ENCODE data around the gene USP15. TPM values are rescaled to one million over a fixed set of nuclear protein-coding genes. Genes with fewer than 3 reads are reported as not detected.

The USP15 gene
- total and polyA plus RNA-seq, 2 experiments from 2014 or later: 20.6 to 42.4 TPM

- no peak overlapping the region for H3K4me2 ChIP-seq
- no peaks in the 10 kb centered on the region for H3K9me2 ChIP-seq (replicated peaks; ENCODE audit: insufficient read depth)
- peaks cover 94% of the 10 kb centered on the region for H3K79me2 ChIP-seq
- H3K27me3 ChIP-seq: no peaks in the 10 kb centered on the region
- peaks cover 79% of the 10 kb centered on the region for H4K20me1 ChIP-seq (ENCODE audit: insufficient read depth, poor library complexity, severe bottlenecking)
- no peaks in the 10 kb centered on the region for H3K36me3 ChIP-seq (replicated peaks; ENCODE audit: insufficient read depth, low read depth)
- no peak overlapping the region for H3K27ac ChIP-seq
- H3K4me3 ChIP-seq: no peak overlapping the region
- TF ChIP-seq EZH2 (IDR thresholded peaks at IDR 0.05; ENCODE audit: borderline replicate concordance) (no peak), CTCF (IDR thresholded peaks at IDR 0.05; ENCODE audit: poor library complexity) (no peak), EZH2phosphoT487 (IDR thresholded peaks at IDR 0.05; ENCODE audit: low read depth, severe bottlenecking, unreplicated experiment) (no peak)
- no peaks in the 10 kb centered on the region for H3K9me3 ChIP-seq (ENCODE audit: low read depth)
- peaks cover 18% of the 10 kb centered on the region for H3K4me1 ChIP-seq (ENCODE audit: insufficient read depth)
- H2AFZ ChIP-seq: no peak overlapping the region
- no peak for DNase-seq (ENCODE audit: low spot score)
- WGBS (ENCODE audit: low lambda C conversion rate, missing lambda C conversion rate): 98% methylated on average over 3 of the region's 3 CpGs
Observed at GRCh38 chr12:62264706-62265105, 4.5 kb downstream of the USP15 start.

GRCh38 chr12:62265511-62265910, 5.3 kb downstream of the USP15 start:
- WGBS (ENCODE audit: low lambda C conversion rate, missing lambda C conversion rate): 100% methylated on average over 4 of the region's 4 CpGs

GRCh38 chr12:62267026-62267425, 6.8 kb downstream of the USP15 start:
- H3K4me1 ChIP-seq (ENCODE audit: insufficient read depth): peaks cover 11% of the 10 kb centered on the region
- WGBS (ENCODE audit: low lambda C conversion rate, missing lambda C conversion rate): 61% methylated on average over 2 of the region's 2 CpGs
- no peaks in the 10 kb centered on the region for H3K36me3 ChIP-seq (replicated peaks; ENCODE audit: insufficient read depth, low read depth)
- no peaks in the 10 kb centered on the region for H3K9me3 ChIP-seq (ENCODE audit: low read depth)
- no peak overlapping the region for H2AFZ ChIP-seq
- no peak overlapping the region for H3K4me2 ChIP-seq
- H3K4me3 ChIP-seq: no peak overlapping the region
- DNase-seq (ENCODE audit: low spot score): no peak
- H3K9me2 ChIP-seq (replicated peaks; ENCODE audit: insufficient read depth): no peaks in the 10 kb centered on the region
- H3K27me3 ChIP-seq: no peaks in the 10 kb centered on the region
- no peak overlapping the region for H3K27ac ChIP-seq
- H4K20me1 ChIP-seq (ENCODE audit: insufficient read depth, poor library complexity, severe bottlenecking): peaks cover 81% of the 10 kb centered on the region
- peaks cover 100% of the 10 kb centered on the region for H3K79me2 ChIP-seq
- no peak for TF ChIP-seq CTCF (IDR thresholded peaks at IDR 0.05; ENCODE audit: poor library complexity)
- no peak for TF ChIP-seq EZH2phosphoT487 (IDR thresholded peaks at IDR 0.05; ENCODE audit: low read depth, severe bottlenecking, unreplicated experiment)
- TF ChIP-seq EZH2 (IDR thresholded peaks at IDR 0.05; ENCODE audit: borderline replicate concordance): no peak

More at GRCh38 chr12:62265511-62265910, 5.3 kb downstream of the USP15 start:
- H3K4me1 ChIP-seq (ENCODE audit: insufficient read depth): peaks cover 18% of the 10 kb centered on the region
- H3K36me3 ChIP-seq (replicated peaks; ENCODE audit: insufficient read depth, low read depth): no peaks in the 10 kb centered on the region
- H3K4me2 ChIP-seq: no peak overlapping the region
- DNase-seq (ENCODE audit: low spot score): no peak
- H3K4me3 ChIP-seq: no peak overlapping the region
- peaks cover 100% of the 10 kb centered on the region for H3K79me2 ChIP-seq
- no peak overlapping the region for H3K27ac ChIP-seq
- no peaks in the 10 kb centered on the region for H3K27me3 ChIP-seq
- H2AFZ ChIP-seq: no peak overlapping the region
- no peaks in the 10 kb centered on the region for H3K9me3 ChIP-seq (ENCODE audit: low read depth)
- H3K9me2 ChIP-seq (replicated peaks; ENCODE audit: insufficient read depth): no peaks in the 10 kb centered on the region
- TF ChIP-seq EZH2 (IDR thresholded peaks at IDR 0.05; ENCODE audit: borderline replicate concordance) (no peak), CTCF (IDR thresholded peaks at IDR 0.05; ENCODE audit: poor library complexity) (no peak), EZH2phosphoT487 (IDR thresholded peaks at IDR 0.05; ENCODE audit: low read depth, severe bottlenecking, unreplicated experiment) (no peak)
- H4K20me1 ChIP-seq (ENCODE audit: insufficient read depth, poor library complexity, severe bottlenecking): peaks cover 79% of the 10 kb centered on the region

GRCh38 chr12:62267480-62267879, 7.3 kb downstream of the USP15 start:
- H3K27me3 ChIP-seq: no peaks in the 10 kb centered on the region
- no peaks in the 10 kb centered on the region for H3K9me2 ChIP-seq (replicated peaks; ENCODE audit: insufficient read depth)
- no peak overlapping the region for H2AFZ ChIP-seq
- peaks cover 100% of the 10 kb centered on the region for H3K79me2 ChIP-seq
- H3K9me3 ChIP-seq (ENCODE audit: low read depth): no peaks in the 10 kb centered on the region
- H3K27ac ChIP-seq: no peak overlapping the region
- TF ChIP-seq EZH2phosphoT487 (IDR thresholded peaks at IDR 0.05; ENCODE audit: low read depth, severe bottlenecking, unreplicated experiment) (no peak), EZH2 (IDR thresholded peaks at IDR 0.05; ENCODE audit: borderline replicate concordance) (no peak), CTCF (IDR thresholded peaks at IDR 0.05; ENCODE audit: poor library complexity) (no peak)
- DNase-seq (ENCODE audit: low spot score): no peak
- no peak overlapping the region for H3K4me2 ChIP-seq
- no peak overlapping the region for H3K4me3 ChIP-seq
- peaks cover 78% of the 10 kb centered on the region for H4K20me1 ChIP-seq (ENCODE audit: insufficient read depth, poor library complexity, severe bottlenecking)
- peaks cover 9% of the 10 kb centered on the region for H3K4me1 ChIP-seq (ENCODE audit: insufficient read depth)
- H3K36me3 ChIP-seq (replicated peaks; ENCODE audit: insufficient read depth, low read depth): no peaks in the 10 kb centered on the region
- WGBS (ENCODE audit: low lambda C conversion rate, missing lambda C conversion rate): 91% methylated on average over 1 of the region's 1 CpG
